ENCODE measurements around the gene CHMP3. TPM values are rescaled to one million over a fixed set of nuclear protein-coding genes. Genes with fewer than 3 reads are reported as not detected.
"Not testable (repeated sequence)": the region's sequence is repeated elsewhere in the genome, so short reads cannot be mapped to it uniquely, and the experiment has no call there.

CHMP3 gene
- total RNA-seq, 1 donor from 2014 or later = 70.5 TPM

GRCh38 chr2:86548913-86549396 is 14.3 kb downstream of the CHMP3 start:
- not testable (repeated sequence) for H3K27me3 Mint-ChIP-seq (ENCODE audit: unreplicated experiment); H3K4me3 Mint-ChIP-seq (ENCODE audit: unreplicated experiment); DNase-seq (ENCODE audit: low spot score); H3K4me1 Mint-ChIP-seq (ENCODE audit: unreplicated experiment); H3K27ac Mint-ChIP-seq (ENCODE audit: unreplicated experiment)
- peaks cover 41% of the 10 kb centered on the region for H3K36me3 Mint-ChIP-seq (ENCODE audit: low read depth, unreplicated experiment)
- H3K9me3 Mint-ChIP-seq (ENCODE audit: unreplicated experiment) = peaks cover 19% of the 10 kb centered on the region

GRCh38 chr2:86548165-86548912 is 14.9 kb downstream of the CHMP3 start:
- H3K27ac Mint-ChIP-seq (ENCODE audit: unreplicated experiment); H3K27me3 Mint-ChIP-seq (ENCODE audit: unreplicated experiment); DNase-seq (ENCODE audit: low spot score); H3K4me1 Mint-ChIP-seq (ENCODE audit: unreplicated experiment): not testable (repeated sequence)
- Mint-ChIP-seq H3K36me3 (ENCODE audit: low read depth, unreplicated experiment) (peaks cover 42% of the 10 kb centered on the region), H3K9me3 (ENCODE audit: unreplicated experiment) (peaks cover 19% of the 10 kb centered on the region), H3K4me3 (ENCODE audit: unreplicated experiment) (peak overlapping the region; percentile 84)

- not testable (repeated sequence) for H3K27me3 Mint-ChIP-seq (ENCODE audit: unreplicated experiment); H3K4me3 Mint-ChIP-seq (ENCODE audit: unreplicated experiment); H3K4me1 Mint-ChIP-seq (ENCODE audit: unreplicated experiment); H3K27ac Mint-ChIP-seq (ENCODE audit: unreplicated experiment); DNase-seq (ENCODE audit: low spot score)
- H3K9me3 Mint-ChIP-seq (ENCODE audit: unreplicated experiment) = peaks cover 19% of the 10 kb centered on the region
- peaks cover 43% of the 10 kb centered on the region for H3K36me3 Mint-ChIP-seq (ENCODE audit: low read depth, unreplicated experiment)
Measured at GRCh38 chr2:86545296-86545924, 17.8 kb downstream of the CHMP3 start.

- H3K36me3 Mint-ChIP-seq (ENCODE audit: low read depth, unreplicated experiment) = peaks cover 43% of the 10 kb centered on the region
- H3K27ac Mint-ChIP-seq (ENCODE audit: unreplicated experiment); DNase-seq (ENCODE audit: low spot score); H3K4me3 Mint-ChIP-seq (ENCODE audit: unreplicated experiment); H3K27me3 Mint-ChIP-seq (ENCODE audit: unreplicated experiment); H3K4me1 Mint-ChIP-seq (ENCODE audit: unreplicated experiment): not testable (repeated sequence)
- peaks cover 19% of the 10 kb centered on the region for H3K9me3 Mint-ChIP-seq (ENCODE audit: unreplicated experiment)
Measured at GRCh38 chr2:86544278-86545099, 18.8 kb downstream of the CHMP3 start.

- H3K36me3 Mint-ChIP-seq (ENCODE audit: low read depth, unreplicated experiment) = peaks cover 43% of the 10 kb centered on the region
- no peaks in the 10 kb centered on the region for H3K4me1 Mint-ChIP-seq (ENCODE audit: unreplicated experiment)
- peaks cover 2% of the 10 kb centered on the region for H3K27me3 Mint-ChIP-seq (ENCODE audit: unreplicated experiment)
- H3K9me3 Mint-ChIP-seq (ENCODE audit: unreplicated experiment) = peaks cover 19% of the 10 kb centered on the region
- DNase-seq (ENCODE audit: low spot score) = no peak
- TF ChIP-seq CTCF (IDR thresholded peaks at IDR 0.05; ENCODE audit: unreplicated experiment) = no peak
- no peak overlapping the region for H3K27ac Mint-ChIP-seq (ENCODE audit: unreplicated experiment)
- no peak overlapping the region for H3K4me3 Mint-ChIP-seq (ENCODE audit: unreplicated experiment)
Measured at GRCh38 chr2:86543793-86544192, 19.4 kb downstream of the CHMP3 start.

- Mint-ChIP-seq H3K4me1 (ENCODE audit: unreplicated experiment) (no peaks in the 10 kb centered on the region), H3K27me3 (ENCODE audit: unreplicated experiment) (peaks cover 2% of the 10 kb centered on the region), H3K36me3 (ENCODE audit: low read depth, unreplicated experiment) (peaks cover 39% of the 10 kb centered on the region), H3K27ac (ENCODE audit: unreplicated experiment) (no peak overlapping the region), H3K9me3 (ENCODE audit: unreplicated experiment) (peaks cover 16% of the 10 kb centered on the region), H3K4me3 (ENCODE audit: unreplicated experiment) (no peak overlapping the region)
- no peak for TF ChIP-seq CTCF (IDR thresholded peaks at IDR 0.05; ENCODE audit: unreplicated experiment)
- no peak for DNase-seq (ENCODE audit: low spot score)
Measured at GRCh38 chr2:86543335-86543734, 19.9 kb downstream of the CHMP3 start.
